ENCODE results near the gene CLDN16.
A peak's percentile ranks its signal among the peaks of the same experiment; 100 is the strongest.

CLDN16 gene

DNA sequence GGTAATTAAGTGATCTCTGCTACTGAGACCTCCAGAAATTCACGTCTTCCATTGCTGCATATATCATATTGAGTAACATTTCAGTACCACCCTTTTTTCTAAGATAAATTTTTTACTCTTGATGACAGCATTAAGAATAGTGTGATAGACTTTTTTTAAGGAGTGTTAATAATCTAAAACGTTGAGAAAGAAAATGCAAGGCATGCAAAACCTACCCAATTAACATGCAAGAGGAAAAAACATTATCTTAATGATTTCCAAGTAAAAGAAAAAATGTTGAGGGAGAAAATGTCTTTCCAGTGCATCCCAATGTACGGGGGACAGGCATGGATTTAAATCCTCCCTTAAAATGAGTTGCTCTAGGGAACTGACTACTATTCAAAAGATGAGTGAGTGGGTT lies 740 bp downstream of the CLDN16 start:
- TF ChIP-seq ZFX (IDR thresholded peaks at IDR 0.05; ENCODE audit: borderline replicate concordance): no peak
- TF ChIP-seq, protein P1, sequence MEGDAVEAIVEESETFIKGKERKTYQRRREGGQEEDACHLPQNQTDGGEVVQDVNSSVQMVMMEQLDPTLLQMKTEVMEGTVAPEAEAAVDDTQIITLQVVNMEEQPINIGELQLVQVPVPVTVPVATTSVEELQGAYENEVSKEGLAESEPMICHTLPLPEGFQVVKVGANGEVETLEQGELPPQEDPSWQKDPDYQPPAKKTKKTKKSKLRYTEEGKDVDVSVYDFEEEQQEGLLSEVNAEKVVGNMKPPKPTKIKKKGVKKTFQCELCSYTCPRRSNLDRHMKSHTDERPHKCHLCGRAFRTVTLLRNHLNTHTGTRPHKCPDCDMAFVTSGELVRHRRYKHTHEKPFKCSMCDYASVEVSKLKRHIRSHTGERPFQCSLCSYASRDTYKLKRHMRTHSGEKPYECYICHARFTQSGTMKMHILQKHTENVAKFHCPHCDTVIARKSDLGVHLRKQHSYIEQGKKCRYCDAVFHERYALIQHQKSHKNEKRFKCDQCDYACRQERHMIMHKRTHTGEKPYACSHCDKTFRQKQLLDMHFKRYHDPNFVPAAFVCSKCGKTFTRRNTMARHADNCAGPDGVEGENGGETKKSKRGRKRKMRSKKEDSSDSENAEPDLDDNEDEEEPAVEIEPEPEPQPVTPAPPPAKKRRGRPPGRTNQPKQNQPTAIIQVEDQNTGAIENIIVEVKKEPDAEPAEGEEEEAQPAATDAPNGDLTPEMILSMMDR (IDR thresholded peaks at IDR 0.05): no peak
- no peak overlapping the region for H3K27ac ChIP-seq

DNA sequence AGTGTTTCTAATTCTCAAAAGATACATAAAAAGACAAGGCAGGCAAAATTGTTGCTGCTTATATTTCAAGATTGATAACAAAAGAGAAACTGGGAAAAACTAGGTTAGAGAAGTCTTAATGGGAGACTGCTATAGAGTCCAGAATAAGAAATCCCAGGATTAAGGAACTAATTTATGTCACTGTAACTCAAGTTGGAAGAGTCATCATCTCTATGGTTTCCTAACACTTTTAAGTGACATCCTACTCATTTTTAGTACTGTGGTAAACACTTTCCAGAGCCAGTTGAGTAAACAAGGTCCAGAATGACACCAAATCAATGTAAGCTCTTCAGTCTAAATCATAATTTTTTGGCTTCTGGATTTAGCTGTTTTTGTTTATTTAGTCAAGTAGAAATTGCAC lies 8.0 kb downstream of the CLDN16 start:
- TF ChIP-seq, protein P1 (IDR thresholded peaks at IDR 0.05): no peak
- TF ChIP-seq ZFX (IDR thresholded peaks at IDR 0.05; ENCODE audit: borderline replicate concordance): no peak
- H3K27ac ChIP-seq: no peak overlapping the region

DNA sequence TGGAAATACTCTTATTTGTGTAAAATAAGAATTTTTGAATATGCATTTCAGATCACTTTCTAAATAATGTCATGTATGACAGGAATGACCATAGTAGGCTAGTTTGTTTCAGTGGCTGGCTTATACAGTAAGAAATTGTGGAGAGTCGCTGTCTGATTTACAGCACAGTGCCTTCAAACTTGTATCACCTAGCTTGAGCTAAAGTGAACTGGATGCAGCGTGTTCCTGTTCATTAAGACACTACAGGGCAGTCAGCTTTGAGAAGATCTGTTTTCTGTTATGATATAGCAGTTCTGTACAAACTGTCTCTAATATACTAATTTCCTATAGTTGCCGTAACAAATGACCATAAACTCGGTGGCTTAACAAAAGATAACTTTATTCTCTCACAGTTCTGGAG lies 9.9 kb downstream of the CLDN16 start:
- TF ChIP-seq, protein P1 (IDR thresholded peaks at IDR 0.05): no peak
- no peak for TF ChIP-seq ZFX (IDR thresholded peaks at IDR 0.05; ENCODE audit: borderline replicate concordance)
- H3K27ac ChIP-seq: no peak overlapping the region

DNA sequence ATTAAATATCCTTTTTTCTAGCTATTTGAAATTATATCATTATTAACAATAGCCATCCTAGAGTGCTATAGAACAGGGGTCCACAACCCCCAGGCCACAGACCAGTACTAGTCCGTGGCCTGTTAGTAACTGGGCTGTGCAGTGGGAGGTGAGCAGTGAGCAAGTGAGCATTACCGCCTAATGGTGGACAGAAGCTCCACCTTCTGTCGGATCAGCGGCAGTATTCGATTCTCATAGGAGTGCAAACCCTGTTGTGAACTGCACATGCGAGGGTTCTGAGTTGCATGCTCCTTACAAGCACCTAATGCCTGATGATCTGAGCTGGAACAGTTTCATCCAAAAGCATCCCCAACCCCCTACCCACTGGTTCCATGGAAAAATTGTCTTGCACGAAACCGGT lies 11.7 kb downstream of the CLDN16 start:
- no peak overlapping the region for H3K27ac ChIP-seq
- TF ChIP-seq, protein P1 (IDR thresholded peaks at IDR 0.05): peak; percentile 38; the same call in 1 of the 2 replicates
- TF ChIP-seq ZFX (IDR thresholded peaks at IDR 0.05; ENCODE audit: borderline replicate concordance): no peak

DNA sequence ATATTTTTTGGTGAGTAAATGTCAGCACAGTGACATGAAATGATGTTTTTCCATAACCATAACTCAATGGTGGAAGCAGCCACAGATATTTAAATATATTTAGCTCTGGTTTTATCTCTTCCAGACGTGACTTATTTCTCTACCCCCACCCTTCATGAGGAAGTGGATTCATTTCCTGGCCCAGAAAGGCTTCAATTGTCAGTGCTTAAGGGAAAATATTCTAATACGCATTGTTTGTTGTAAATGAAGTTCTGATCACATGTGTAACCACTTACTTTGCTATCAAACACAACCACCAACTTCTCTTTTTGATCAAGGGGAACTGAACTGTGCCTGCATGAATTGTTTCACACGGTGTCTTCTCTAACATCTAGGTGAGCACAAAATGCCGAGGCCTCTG lies 14.0 kb downstream of the CLDN16 start:
- H3K27ac ChIP-seq: no peak overlapping the region
- TF ChIP-seq ZFX (IDR thresholded peaks at IDR 0.05; ENCODE audit: borderline replicate concordance): no peak
- TF ChIP-seq, protein P1 (IDR thresholded peaks at IDR 0.05): no peak

DNA sequence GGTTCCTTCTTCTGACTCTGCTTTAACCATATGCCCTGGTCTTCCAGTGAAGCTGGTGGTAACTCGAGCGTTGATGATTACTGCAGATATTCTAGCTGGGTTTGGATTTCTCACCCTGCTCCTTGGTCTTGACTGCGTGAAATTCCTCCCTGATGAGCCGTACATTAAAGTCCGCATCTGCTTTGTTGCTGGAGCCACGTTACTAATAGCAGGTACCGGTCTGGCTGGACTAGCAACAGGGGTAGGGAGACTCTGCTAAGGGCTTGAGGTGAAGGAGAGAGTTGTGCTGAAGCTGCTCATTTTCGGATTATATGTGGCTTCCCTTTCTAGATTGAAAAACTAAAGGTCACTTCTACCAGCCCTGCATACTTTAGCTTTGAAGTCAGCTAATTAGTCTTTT lies 16.8 kb downstream of the CLDN16 start:
- no peak for TF ChIP-seq ZFX (IDR thresholded peaks at IDR 0.05; ENCODE audit: borderline replicate concordance)
- TF ChIP-seq, protein P1 (IDR thresholded peaks at IDR 0.05): no peak
- H3K27ac ChIP-seq: no peak overlapping the region

DNA sequence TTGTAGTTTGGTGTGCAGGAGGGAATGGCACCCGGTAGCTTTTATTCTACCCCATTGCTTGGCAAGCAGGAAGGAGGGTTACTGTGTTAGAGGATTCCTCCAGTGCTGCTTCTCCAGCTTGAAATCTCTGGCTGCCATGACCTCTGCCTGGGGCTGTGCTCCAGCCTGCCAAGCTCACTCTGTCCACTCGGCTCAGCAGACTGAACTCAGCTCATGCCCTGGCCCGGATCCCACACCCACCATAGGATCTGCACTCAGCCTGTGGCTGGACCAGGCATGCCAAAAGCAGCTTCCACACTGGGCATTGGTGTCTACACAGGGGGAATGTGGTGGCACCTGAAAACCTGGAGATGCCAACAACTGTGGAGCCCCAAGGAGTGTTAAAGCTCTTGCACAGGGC lies 26.3 kb downstream of the CLDN16 start:
- H3K27ac ChIP-seq: no peak overlapping the region
- TF ChIP-seq ZFX (IDR thresholded peaks at IDR 0.05; ENCODE audit: borderline replicate concordance): no peak
- TF ChIP-seq, protein P1 (IDR thresholded peaks at IDR 0.05): no peak

Measured in 22Rv1 (cell line).